Neuronal stem cell (in vitro differentiated cells): ENCODE measurements around the gene PIK3R1.

Experiments
- DNase-seq: peaks from one replicate; pipeline ENCODE4 v3.0.0-alpha.2; 2013; ENCODE audit warnings: low spot score
- H2AFZ ChIP-seq: one replicate; pipeline ENCODE4 v1.6.1; 2013; ENCODE audit warnings: mild to moderate bottlenecking, low read length, inconsistent platforms
- H2AK5ac ChIP-seq: 2 replicates; pipeline ENCODE4 v1.6.1; 2013; ENCODE audit warnings: low read depth, mild to moderate bottlenecking, inconsistent platforms, low read length, moderate library complexity, mixed read lengths
- H2BK120ac ChIP-seq: 2 replicates; pipeline ENCODE4 v1.6.1; 2013; ENCODE audit warnings: low read depth, mild to moderate bottlenecking, inconsistent platforms, low read length, moderate library complexity, mixed read lengths
- H2BK12ac ChIP-seq: one replicate; pipeline ENCODE4 v1.6.1; 2013; ENCODE audit warnings: low read length, inconsistent platforms
- H2BK15ac ChIP-seq: 2 replicates; pipeline ENCODE4 v1.6.1; 2013; ENCODE audit warnings: mild to moderate bottlenecking, low read length, inconsistent platforms, mixed read lengths
- H2BK5ac ChIP-seq: one replicate; pipeline ENCODE4 v1.6.1; 2013; ENCODE audit warnings: inconsistent platforms, mild to moderate bottlenecking, low read length, moderate library complexity
- H3K14ac ChIP-seq: one replicate; pipeline ENCODE4 v1.6.1; 2013; ENCODE audit warnings: low read length, inconsistent platforms
- H3K18ac ChIP-seq: 2 replicates; pipeline ENCODE4 v1.6.1; 2013; ENCODE audit warnings: low read length, inconsistent platforms
- H3K23ac ChIP-seq: 2 replicates; pipeline ENCODE4 v1.6.1; 2013; ENCODE audit warnings: low read depth, mild to moderate bottlenecking, mixed read lengths, low read length, inconsistent platforms; ENCODE audit not compliant: poor library complexity
- H3K27ac ChIP-seq: replicated peaks from 3 replicates; pipeline ENCODE4 v1.5.1; 2013; ENCODE audit warnings: low read length, inconsistent platforms
- H3K27me3 ChIP-seq, 3 experiments: 2 replicates each; pipeline ENCODE4 v1.6.1; 2013; ENCODE audit warnings: low read length in 3 of 3, mild to moderate bottlenecking in 2 of 3, inconsistent platforms in 1 of 3, low read depth in 1 of 3, mixed read lengths in 1 of 3, moderate library complexity in 1 of 3; ENCODE audit not compliant: control insufficient read depth in 3 of 3, insufficient read depth in 3 of 3
- H3K36me3 ChIP-seq, 2 donors: replicated peaks in 1 of 2; 2 replicates each; pipeline ENCODE4 v1.6.1; 2013; ENCODE audit warnings: low read length in 2 of 2; ENCODE audit not compliant: control insufficient read depth in 2 of 2, insufficient read depth in 2 of 2
- H3K4ac ChIP-seq: 2 replicates; pipeline ENCODE4 v1.6.1; 2013; ENCODE audit warnings: inconsistent platforms, mild to moderate bottlenecking, low read length, moderate library complexity
- H3K4me1 ChIP-seq, 2 donors: 1 replicate in 1 of 2; 2 replicates in 1 of 2; pipeline ENCODE4 v1.6.1; 2013; ENCODE audit warnings: low read length in 2 of 2, low read depth in 1 of 2; ENCODE audit not compliant: control insufficient read depth in 2 of 2, insufficient read depth in 1 of 2
- H3K4me2 ChIP-seq: one replicate; pipeline ENCODE4 v1.6.1; 2013; ENCODE audit warnings: mild to moderate bottlenecking, low read length, inconsistent platforms; ENCODE audit not compliant: insufficient read depth, poor library complexity, severe bottlenecking
- H3K4me3 ChIP-seq, 2 donors: 2 replicates each; pipeline ENCODE4 v1.5.1; 2013; ENCODE audit warnings: low read length in 2 of 2, mild to moderate bottlenecking in 2 of 2, inconsistent platforms in 1 of 2, moderate library complexity in 1 of 2
- H3K79me1 ChIP-seq: one replicate; pipeline ENCODE4 v1.6.1; 2013; ENCODE audit warnings: low read depth, mild to moderate bottlenecking, inconsistent platforms, low read length, moderate library complexity
- H3K9ac ChIP-seq: one replicate; pipeline ENCODE4 v1.6.1; 2013; ENCODE audit warnings: mild to moderate bottlenecking, low read depth, low read length, inconsistent platforms; ENCODE audit not compliant: poor library complexity
- H3K9me3 ChIP-seq, 2 donors: replicated peaks in 1 of 2; 2 replicates each; pipeline versions ENCODE3 to v1.6.1; 2013; ENCODE audit warnings: low read length in 2 of 2, mild to moderate bottlenecking in 2 of 2, inconsistent platforms in 1 of 2, low read depth in 1 of 2, mixed read lengths in 1 of 2, moderate library complexity in 1 of 2; ENCODE audit not compliant: control insufficient read depth in 2 of 2, insufficient read depth in 1 of 2
- H4K8ac ChIP-seq: one replicate; pipeline ENCODE4 v1.6.1; 2013; ENCODE audit warnings: low read depth, mild to moderate bottlenecking, inconsistent platforms, low read length, moderate library complexity
- H4K91ac ChIP-seq: one replicate; pipeline ENCODE4 v1.6.1; 2013; ENCODE audit warnings: low read length, low read depth, mild to moderate bottlenecking, inconsistent platforms; ENCODE audit not compliant: poor library complexity
- WGBS, 2 donors: extraction: QIAGEN DNeasy Blood & Tissue Kit; methylation state at CpG; one replicate each; pipeline ENCODE4 v1.1.7; 2013; ENCODE audit warnings: missing lambda C conversion rate in 2 of 2, mixed read lengths in 1 of 2; ENCODE audit not compliant: insufficient read length in 2 of 2, insufficient replicate concordance in 1 of 2; ENCODE audit errors: extremely low coverage in 2 of 2; 5-methylcytosine and 5-hydroxymethylcytosine counted together

The PIK3R1 gene

DNA sequence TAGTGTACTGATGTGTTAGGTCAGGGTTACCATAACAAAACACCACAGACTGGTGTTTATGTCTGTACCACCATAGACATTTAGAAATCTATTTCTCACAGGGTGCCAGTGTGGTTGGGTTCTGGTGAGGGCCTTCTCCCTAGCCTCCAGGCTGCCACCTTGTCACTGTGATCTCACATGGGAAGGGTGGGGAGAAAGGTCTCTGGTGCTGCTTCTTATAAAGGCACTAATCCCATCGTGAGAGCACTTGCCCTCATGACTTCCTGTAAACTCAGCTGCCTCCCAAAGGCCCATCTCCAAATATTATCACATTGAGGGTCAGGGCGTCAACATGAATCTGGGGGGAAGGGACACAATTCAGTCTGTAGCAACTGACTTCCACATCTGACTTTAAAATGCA is 49.8 kb downstream of the PIK3R1 start:
- no peak overlapping the region for H2BK12ac ChIP-seq
- WGBS, 2 donors = no CpG with 5 or more reads among the region's 2 CpGs
- DNase-seq = no peak

DNA sequence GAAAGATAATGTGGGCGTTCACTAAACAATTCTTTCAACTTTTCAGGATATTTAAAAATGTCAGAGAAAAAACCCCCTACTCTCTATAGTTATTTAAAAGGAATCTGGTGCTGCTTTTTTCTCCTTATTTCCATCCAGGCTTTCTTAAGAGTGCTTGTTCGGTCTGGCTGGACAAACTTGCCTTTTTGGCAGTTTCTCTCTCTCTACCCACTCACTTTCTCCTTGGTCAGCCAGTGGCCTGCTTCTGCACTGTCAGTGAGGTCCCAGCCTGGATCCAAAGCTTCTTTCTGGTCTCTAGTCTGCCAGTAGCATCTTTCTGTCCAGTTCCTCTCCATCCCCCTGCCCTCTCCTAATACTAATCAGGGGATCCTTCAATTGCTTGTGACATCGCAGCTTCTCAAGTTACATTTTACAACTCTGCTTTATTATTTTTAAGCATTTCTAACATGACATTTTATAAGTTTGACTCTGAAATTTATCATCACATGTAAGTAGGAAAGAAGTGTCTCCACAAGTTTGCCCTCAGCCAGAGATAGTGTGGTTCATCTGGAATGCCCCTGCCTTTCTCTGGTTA is 50.4 kb downstream of the PIK3R1 start:
- peaks cover 3% of the 10 kb centered on the region for H3K79me1 ChIP-seq
- no peak overlapping the region for H4K91ac ChIP-seq
- no peak overlapping the region for H4K8ac ChIP-seq
- H2BK120ac ChIP-seq = no peak overlapping the region
- H3K23ac ChIP-seq = no peak overlapping the region
- no peaks in the 10 kb centered on the region for H3K27me3 ChIP-seq
- WGBS, 2 donors = no CpG with 5 or more reads among the region's 3 CpGs
- H3K14ac ChIP-seq = no peak overlapping the region
- no peak overlapping the region for H2AK5ac ChIP-seq
- peaks cover 0 to 5% of the 10 kb centered on the region in 2 donors for H3K36me3 ChIP-seq
- peaks cover 2 to 6% of the 10 kb centered on the region in 2 donors for H3K9me3 ChIP-seq
- H3K18ac ChIP-seq = no peak overlapping the region
- no peak overlapping the region for H3K9ac ChIP-seq
- H3K4me1 ChIP-seq = peaks cover 0 to 3% of the 10 kb centered on the region in 2 donors
- H2BK15ac ChIP-seq = no peak overlapping the region
- H2BK12ac ChIP-seq = no peak overlapping the region
- no peak for DNase-seq
- H3K4ac ChIP-seq = no peak overlapping the region
- H3K27ac ChIP-seq = no peak overlapping the region
- no peak overlapping the region for H2BK5ac ChIP-seq
- H3K4me2 ChIP-seq = no peak overlapping the region
- H3K4me3 ChIP-seq = no peak overlapping the region
- H2AFZ ChIP-seq = no peak overlapping the region

More for the DNA sequence above, 49.8 kb downstream of the PIK3R1 start:
- Histone ChIP-seq H2BK5ac (no peak overlapping the region), H2AK5ac (no peak overlapping the region), H3K14ac (no peak overlapping the region), H2AFZ (no peak overlapping the region), H3K27me3 (no peaks in the 10 kb centered on the region), H3K4me1 (peaks cover 0 to 3% of the 10 kb centered on the region in 2 donors), H3K4ac (no peak overlapping the region), H3K9ac (no peak overlapping the region), H3K9me3 (peaks cover 2 to 6% of the 10 kb centered on the region in 2 donors), H3K18ac (no peak overlapping the region), H3K23ac (peak overlapping the region; percentile 37), H3K79me1 (peaks cover 3% of the 10 kb centered on the region), H2BK120ac (no peak overlapping the region), H4K8ac (no peak overlapping the region), H3K4me2 (no peak overlapping the region), H3K27ac (no peak overlapping the region), H2BK15ac (no peak overlapping the region), H4K91ac (no peak overlapping the region), H3K36me3 (peaks cover 0 to 5% of the 10 kb centered on the region in 2 donors), H3K4me3 (no peak overlapping the region)

DNA sequence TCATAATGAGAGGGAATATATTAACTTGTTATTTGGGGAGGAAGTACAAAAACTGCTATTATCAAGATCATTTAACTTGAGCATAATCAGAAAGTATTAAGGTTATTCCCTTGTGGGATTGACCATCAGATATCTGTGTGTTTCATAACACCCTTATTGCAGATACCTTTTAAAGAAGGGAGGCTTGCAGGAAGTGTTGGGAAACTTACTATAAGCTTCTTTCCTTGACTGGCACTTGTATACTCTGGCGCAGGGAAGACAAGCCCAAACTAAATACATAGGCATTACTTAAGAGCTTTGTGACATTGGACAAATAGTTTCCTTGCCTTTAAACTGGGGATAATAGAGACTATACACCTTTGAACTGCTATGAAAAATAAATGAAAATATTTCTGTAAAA is 50.9 kb downstream of the PIK3R1 start:
- WGBS, 2 donors = no CpG with 5 or more reads among the region's 1 CpG
- Histone ChIP-seq H2BK5ac (no peak overlapping the region), H3K23ac (no peak overlapping the region), H3K4ac (no peak overlapping the region), H4K8ac (no peak overlapping the region), H3K4me3 (no peak overlapping the region), H2BK12ac (no peak overlapping the region), H2AK5ac (no peak overlapping the region), H3K27ac (no peak overlapping the region), H3K27me3 (no peaks in the 10 kb centered on the region), H3K36me3 (peaks cover 0 to 5% of the 10 kb centered on the region in 2 donors), H3K79me1 (peaks cover 5% of the 10 kb centered on the region), H2BK15ac (no peak overlapping the region), H3K9me3 (peaks cover 2 to 6% of the 10 kb centered on the region in 2 donors), H3K18ac (no peak overlapping the region), H2AFZ (no peak overlapping the region), H3K4me2 (no peak overlapping the region), H2BK120ac (no peak overlapping the region), H4K91ac (no peak overlapping the region), H3K4me1 (peaks cover 0 to 3% of the 10 kb centered on the region in 2 donors), H3K9ac (no peak overlapping the region), H3K14ac (no peak overlapping the region)
- DNase-seq = no peak

GRCh38 chr5:68267066-68267465 is 51.5 kb downstream of the PIK3R1 start:
- Histone ChIP-seq H3K27me3 (no peaks in the 10 kb centered on the region), H3K79me1 (peaks cover 5% of the 10 kb centered on the region), H3K14ac (no peak overlapping the region), H2BK12ac (no peak overlapping the region), H3K4me1 (peaks cover 0 to 3% of the 10 kb centered on the region in 2 donors), H3K23ac (no peak overlapping the region), H3K9me3 (peaks cover 2 to 6% of the 10 kb centered on the region in 2 donors), H2BK120ac (no peak overlapping the region), H4K8ac (no peak overlapping the region), H3K4me3 (no peak overlapping the region), H2BK15ac (no peak overlapping the region), H2AK5ac (no peak overlapping the region), H3K9ac (no peak overlapping the region), H3K36me3 (peaks cover 0 to 5% of the 10 kb centered on the region in 2 donors), H3K18ac (no peak overlapping the region), H3K27ac (no peak overlapping the region), H2BK5ac (no peak overlapping the region), H3K4me2 (no peak overlapping the region), H3K4ac (no peak overlapping the region), H2AFZ (no peak overlapping the region), H4K91ac (no peak overlapping the region)
- no peak for DNase-seq
- WGBS, 2 donors = no CpG with 5 or more reads among the region's 4 CpGs
